ENCODE measurements around the gene C16orf86. TPM values are rescaled to one million over a fixed set of nuclear protein-coding genes. Genes with fewer than 3 reads are reported as not detected.

C16orf86 gene
- total RNA-seq, 1 experiment from 2014 or later: 4.9 TPM

DNA sequence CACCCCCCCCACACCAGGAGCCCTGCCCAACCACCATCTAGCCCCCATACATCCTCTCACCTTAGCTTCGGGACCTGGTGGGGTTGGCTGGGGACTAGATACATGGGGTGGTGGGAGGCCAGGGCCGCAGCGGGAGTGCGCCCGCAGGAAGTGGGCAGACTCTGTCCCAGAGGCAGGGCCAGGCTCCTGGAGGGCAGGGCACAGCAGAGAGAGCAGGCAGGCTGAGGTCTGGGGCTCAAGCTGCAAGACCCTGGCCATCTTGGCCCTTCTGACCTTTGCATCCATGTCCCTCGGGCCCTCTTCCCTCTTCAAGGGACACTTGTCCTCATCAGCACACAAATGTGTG lies 2.8 kb upstream of the C16orf86 start:
- TF ChIP-seq, protein P1, sequence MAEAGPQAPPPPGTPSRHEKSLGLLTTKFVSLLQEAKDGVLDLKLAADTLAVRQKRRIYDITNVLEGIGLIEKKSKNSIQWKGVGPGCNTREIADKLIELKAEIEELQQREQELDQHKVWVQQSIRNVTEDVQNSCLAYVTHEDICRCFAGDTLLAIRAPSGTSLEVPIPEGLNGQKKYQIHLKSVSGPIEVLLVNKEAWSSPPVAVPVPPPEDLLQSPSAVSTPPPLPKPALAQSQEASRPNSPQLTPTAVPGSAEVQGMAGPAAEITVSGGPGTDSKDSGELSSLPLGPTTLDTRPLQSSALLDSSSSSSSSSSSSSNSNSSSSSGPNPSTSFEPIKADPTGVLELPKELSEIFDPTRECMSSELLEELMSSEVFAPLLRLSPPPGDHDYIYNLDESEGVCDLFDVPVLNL (CRISPR knock-in tag; IDR thresholded peaks at IDR 0.05; ENCODE audit: borderline replicate concordance, low read depth): no peak
- TF ChIP-seq, protein P2, sequence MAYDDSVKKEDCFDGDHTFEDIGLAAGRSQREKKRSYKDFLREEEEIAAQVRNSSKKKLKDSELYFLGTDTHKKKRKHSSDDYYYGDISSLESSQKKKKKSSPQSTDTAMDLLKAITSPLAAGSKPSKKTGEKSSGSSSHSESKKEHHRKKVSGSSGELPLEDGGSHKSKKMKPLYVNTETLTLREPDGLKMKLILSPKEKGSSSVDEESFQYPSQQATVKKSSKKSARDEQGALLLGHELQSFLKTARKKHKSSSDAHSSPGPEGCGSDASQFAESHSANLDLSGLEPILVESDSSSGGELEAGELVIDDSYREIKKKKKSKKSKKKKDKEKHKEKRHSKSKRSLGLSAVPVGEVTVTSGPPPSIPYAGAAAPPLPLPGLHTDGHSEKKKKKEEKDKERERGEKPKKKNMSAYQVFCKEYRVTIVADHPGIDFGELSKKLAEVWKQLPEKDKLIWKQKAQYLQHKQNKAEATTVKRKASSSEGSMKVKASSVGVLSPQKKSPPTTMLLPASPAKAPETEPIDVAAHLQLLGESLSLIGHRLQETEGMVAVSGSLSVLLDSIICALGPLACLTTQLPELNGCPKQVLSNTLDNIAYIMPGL (CRISPR knock-in tag; IDR thresholded peaks at IDR 0.05): 0 out of 2 replicates have a peak, but pooled peaks have one; percentile 13
- H3K27ac Mint-ChIP-seq: no peak overlapping the region
- peaks cover 25% of the 10 kb centered on the region for H3K4me1 Mint-ChIP-seq
- H3K27me3 Mint-ChIP-seq (ENCODE audit: low read depth): peaks cover 6% of the 10 kb centered on the region
- POLR2A ChIA-PET: interaction anchor here (0.7 kb wide), 1 partner anchor 123 kb away, joined by 3 read pairs; no protein-coding TSS in a partner anchor
- CTCF ChIA-PET: interaction anchor here (0.6 to 10.3 kb wide), 30 partner anchors 9 to 421 kb away, joined by 3 to 137 read pairs (median 5); partner anchors contain the start of genes CARMIL2, CTCF, DDX28 and DUS2
- no peak for DNase-seq (ENCODE audit: low spot score)
- H3K4me3 Mint-ChIP-seq: no peak overlapping the region
- ATAC-seq: no peak
- no peaks in the 10 kb centered on the region for H3K9me3 Mint-ChIP-seq
- H3K36me3 Mint-ChIP-seq: no peaks in the 10 kb centered on the region

DNA sequence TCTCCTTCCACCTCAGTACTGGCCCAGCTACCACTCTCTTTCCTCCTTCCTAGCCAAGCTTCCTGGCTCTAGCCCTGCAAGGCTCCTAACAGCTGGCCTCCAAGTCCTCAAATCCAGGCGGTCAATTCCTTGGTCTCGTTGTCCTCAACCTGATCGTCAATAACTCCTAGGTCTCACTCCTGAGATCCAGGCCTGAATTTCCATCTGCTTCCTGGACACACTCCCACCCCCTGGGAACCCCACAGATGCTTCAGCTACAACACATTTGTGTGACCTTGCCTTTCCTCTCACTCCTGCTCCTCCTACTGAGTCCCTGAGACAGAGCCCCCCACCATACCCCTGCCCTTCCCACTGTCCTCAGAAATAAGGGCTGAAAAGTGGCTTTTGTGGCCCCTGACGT lies 2.4 kb upstream of the C16orf86 start:
- ATAC-seq (no peak), DNase-seq (ENCODE audit: low spot score) (no peak)
- no peak overlapping the region for H3K27ac Mint-ChIP-seq
- TF ChIP-seq, protein P3, sequence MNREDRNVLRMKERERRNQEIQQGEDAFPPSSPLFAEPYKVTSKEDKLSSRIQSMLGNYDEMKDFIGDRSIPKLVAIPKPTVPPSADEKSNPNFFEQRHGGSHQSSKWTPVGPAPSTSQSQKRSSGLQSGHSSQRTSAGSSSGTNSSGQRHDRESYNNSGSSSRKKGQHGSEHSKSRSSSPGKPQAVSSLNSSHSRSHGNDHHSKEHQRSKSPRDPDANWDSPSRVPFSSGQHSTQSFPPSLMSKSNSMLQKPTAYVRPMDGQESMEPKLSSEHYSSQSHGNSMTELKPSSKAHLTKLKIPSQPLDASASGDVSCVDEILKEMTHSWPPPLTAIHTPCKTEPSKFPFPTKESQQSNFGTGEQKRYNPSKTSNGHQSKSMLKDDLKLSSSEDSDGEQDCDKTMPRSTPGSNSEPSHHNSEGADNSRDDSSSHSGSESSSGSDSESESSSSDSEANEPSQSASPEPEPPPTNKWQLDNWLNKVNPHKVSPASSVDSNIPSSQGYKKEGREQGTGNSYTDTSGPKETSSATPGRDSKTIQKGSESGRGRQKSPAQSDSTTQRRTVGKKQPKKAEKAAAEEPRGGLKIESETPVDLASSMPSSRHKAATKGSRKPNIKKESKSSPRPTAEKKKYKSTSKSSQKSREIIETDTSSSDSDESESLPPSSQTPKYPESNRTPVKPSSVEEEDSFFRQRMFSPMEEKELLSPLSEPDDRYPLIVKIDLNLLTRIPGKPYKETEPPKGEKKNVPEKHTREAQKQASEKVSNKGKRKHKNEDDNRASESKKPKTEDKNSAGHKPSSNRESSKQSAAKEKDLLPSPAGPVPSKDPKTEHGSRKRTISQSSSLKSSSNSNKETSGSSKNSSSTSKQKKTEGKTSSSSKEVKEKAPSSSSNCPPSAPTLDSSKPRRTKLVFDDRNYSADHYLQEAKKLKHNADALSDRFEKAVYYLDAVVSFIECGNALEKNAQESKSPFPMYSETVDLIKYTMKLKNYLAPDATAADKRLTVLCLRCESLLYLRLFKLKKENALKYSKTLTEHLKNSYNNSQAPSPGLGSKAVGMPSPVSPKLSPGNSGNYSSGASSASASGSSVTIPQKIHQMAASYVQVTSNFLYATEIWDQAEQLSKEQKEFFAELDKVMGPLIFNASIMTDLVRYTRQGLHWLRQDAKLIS (CRISPR knock-in tag; IDR thresholded peaks at IDR 0.05; ENCODE audit: borderline replicate concordance): no peak
- TF ChIP-seq ZNF138 (CRISPR knock-in tag; conservative IDR thresholded peaks at IDR 0.05) (no peak), HMGA2 (CRISPR knock-in tag; IDR thresholded peaks at IDR 0.05) (no peak), ATF1 (CRISPR knock-in tag; IDR thresholded peaks at IDR 0.05) (no peak)
- TF ChIP-seq, protein P4, sequence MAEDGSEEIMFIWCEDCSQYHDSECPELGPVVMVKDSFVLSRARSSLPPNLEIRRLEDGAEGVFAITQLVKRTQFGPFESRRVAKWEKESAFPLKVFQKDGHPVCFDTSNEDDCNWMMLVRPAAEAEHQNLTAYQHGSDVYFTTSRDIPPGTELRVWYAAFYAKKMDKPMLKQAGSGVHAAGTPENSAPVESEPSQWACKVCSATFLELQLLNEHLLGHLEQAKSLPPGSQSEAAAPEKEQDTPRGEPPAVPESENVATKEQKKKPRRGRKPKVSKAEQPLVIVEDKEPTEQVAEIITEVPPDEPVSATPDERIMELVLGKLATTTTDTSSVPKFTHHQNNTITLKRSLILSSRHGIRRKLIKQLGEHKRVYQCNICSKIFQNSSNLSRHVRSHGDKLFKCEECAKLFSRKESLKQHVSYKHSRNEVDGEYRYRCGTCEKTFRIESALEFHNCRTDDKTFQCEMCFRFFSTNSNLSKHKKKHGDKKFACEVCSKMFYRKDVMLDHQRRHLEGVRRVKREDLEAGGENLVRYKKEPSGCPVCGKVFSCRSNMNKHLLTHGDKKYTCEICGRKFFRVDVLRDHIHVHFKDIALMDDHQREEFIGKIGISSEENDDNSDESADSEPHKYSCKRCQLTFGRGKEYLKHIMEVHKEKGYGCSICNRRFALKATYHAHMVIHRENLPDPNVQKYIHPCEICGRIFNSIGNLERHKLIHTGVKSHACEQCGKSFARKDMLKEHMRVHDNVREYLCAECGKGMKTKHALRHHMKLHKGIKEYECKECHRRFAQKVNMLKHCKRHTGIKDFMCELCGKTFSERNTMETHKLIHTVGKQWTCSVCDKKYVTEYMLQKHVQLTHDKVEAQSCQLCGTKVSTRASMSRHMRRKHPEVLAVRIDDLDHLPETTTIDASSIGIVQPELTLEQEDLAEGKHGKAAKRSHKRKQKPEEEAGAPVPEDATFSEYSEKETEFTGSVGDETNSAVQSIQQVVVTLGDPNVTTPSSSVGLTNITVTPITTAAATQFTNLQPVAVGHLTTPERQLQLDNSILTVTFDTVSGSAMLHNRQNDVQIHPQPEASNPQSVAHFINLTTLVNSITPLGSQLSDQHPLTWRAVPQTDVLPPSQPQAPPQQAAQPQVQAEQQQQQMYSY (CRISPR knock-in tag; IDR thresholded peaks at IDR 0.05): no peak
- H3K27me3 Mint-ChIP-seq (ENCODE audit: low read depth): peaks cover 6% of the 10 kb centered on the region
- POLR2A ChIA-PET: no interaction called here
- CTCF ChIA-PET: interaction anchor here (0.6 to 10.3 kb wide), 24 partner anchors 8 to 420 kb away, joined by 3 to 137 read pairs (median 6); partner anchors contain the start of genes CARMIL2, DDX28, DUS2 and GFOD2
- no peaks in the 10 kb centered on the region for H3K9me3 Mint-ChIP-seq
- no peak overlapping the region for H3K4me3 Mint-ChIP-seq
- H3K36me3 Mint-ChIP-seq: no peaks in the 10 kb centered on the region
- H3K4me1 Mint-ChIP-seq: peaks cover 21% of the 10 kb centered on the region

DNA sequence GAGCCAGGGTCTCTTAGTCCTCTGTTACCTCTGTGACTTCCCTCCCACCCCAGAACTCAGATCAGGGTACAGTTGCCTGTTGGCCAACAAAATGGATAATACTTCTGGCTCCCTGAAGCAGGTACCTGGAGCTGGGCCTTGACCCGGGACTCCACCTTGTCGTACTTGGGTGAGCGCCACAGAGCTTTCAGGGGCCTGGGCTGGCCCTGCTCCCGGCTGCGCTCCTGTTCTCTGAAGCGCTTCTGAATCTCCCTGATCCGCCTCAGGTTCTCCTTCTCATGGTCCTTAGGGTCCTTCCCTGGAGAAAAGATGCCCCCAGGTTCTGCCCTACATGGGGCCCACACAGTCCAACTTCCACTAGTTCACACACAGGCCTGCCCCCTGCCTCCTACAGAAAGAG lies 1.7 kb upstream of the C16orf86 start:
- CTCF ChIA-PET: interaction anchor here (0.9 to 10.3 kb wide), 5 partner anchors 8 to 151 kb away, joined by 3 to 137 read pairs (median 30); no protein-coding TSS in a partner anchor
- ATAC-seq (no peak), DNase-seq (ENCODE audit: low spot score) (no peak)
- Mint-ChIP-seq H3K27me3 (ENCODE audit: low read depth) (peaks cover 6% of the 10 kb centered on the region), H3K4me1 (peaks cover 18% of the 10 kb centered on the region), H3K4me3 (peak overlapping the region; percentile 27; the same call in 1 of the 2 replicates), H3K36me3 (no peaks in the 10 kb centered on the region), H3K27ac (no peak overlapping the region), H3K9me3 (no peaks in the 10 kb centered on the region)
- POLR2A ChIA-PET: interaction anchor here (0.6 kb wide), 1 partner anchor 174 kb away, joined by 4 read pairs; no protein-coding TSS in a partner anchor
- no peak for TF ChIP-seq JUN (CRISPR knock-in tag; IDR thresholded peaks at IDR 0.05)
- TF ChIP-seq ZNF317 (CRISPR knock-in tag; IDR thresholded peaks at IDR 0.05; ENCODE audit: borderline replicate concordance, low read depth): no peak
- no peak for TF ChIP-seq TEAD1 (CRISPR knock-in tag; IDR thresholded peaks at IDR 0.05)
- no peak for TF ChIP-seq GTF2I (CRISPR knock-in tag; conservative IDR thresholded peaks at IDR 0.05)
- no peak for TF ChIP-seq MXD4 (CRISPR knock-in tag; IDR thresholded peaks at IDR 0.05; ENCODE audit: borderline replicate concordance)
- no peak for TF ChIP-seq FOXP1 (CRISPR knock-in tag; IDR thresholded peaks at IDR 0.05; ENCODE audit: borderline replicate concordance)
- no peak for TF ChIP-seq ZNF121 (CRISPR knock-in tag; IDR thresholded peaks at IDR 0.05)
- TF ChIP-seq, protein P5, sequence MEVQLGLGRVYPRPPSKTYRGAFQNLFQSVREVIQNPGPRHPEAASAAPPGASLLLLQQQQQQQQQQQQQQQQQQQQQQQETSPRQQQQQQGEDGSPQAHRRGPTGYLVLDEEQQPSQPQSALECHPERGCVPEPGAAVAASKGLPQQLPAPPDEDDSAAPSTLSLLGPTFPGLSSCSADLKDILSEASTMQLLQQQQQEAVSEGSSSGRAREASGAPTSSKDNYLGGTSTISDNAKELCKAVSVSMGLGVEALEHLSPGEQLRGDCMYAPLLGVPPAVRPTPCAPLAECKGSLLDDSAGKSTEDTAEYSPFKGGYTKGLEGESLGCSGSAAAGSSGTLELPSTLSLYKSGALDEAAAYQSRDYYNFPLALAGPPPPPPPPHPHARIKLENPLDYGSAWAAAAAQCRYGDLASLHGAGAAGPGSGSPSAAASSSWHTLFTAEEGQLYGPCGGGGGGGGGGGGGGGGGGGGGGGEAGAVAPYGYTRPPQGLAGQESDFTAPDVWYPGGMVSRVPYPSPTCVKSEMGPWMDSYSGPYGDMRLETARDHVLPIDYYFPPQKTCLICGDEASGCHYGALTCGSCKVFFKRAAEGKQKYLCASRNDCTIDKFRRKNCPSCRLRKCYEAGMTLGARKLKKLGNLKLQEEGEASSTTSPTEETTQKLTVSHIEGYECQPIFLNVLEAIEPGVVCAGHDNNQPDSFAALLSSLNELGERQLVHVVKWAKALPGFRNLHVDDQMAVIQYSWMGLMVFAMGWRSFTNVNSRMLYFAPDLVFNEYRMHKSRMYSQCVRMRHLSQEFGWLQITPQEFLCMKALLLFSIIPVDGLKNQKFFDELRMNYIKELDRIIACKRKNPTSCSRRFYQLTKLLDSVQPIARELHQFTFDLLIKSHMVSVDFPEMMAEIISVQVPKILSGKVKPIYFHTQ (CRISPR knock-in tag; IDR thresholded peaks at IDR 0.05): no peak
- TF ChIP-seq NFE2L1 (CRISPR knock-in tag; IDR thresholded peaks at IDR 0.05): no peak
- no peak for TF ChIP-seq SOX15 (CRISPR knock-in tag; IDR thresholded peaks at IDR 0.05)
- TF ChIP-seq, protein P6, sequence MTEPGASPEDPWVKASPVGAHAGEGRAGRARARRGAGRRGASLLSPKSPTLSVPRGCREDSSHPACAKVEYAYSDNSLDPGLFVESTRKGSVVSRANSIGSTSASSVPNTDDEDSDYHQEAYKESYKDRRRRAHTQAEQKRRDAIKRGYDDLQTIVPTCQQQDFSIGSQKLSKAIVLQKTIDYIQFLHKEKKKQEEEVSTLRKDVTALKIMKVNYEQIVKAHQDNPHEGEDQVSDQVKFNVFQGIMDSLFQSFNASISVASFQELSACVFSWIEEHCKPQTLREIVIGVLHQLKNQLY (CRISPR knock-in tag; IDR thresholded peaks at IDR 0.05): no peak

Data from WTC11 (cell line).